HepG2 (cell line): ENCODE data around the gene POLR1C. TPM values are rescaled to one million over a fixed set of nuclear protein-coding genes. Genes with fewer than 3 reads are reported as not detected.

Experiments used
- CREM ChIP-seq, 2 experiments: sonication (generic) in 1 of 2; formaldehyde crosslinking in 1 of 2; IDR thresholded peaks; 2 replicates each; pipeline versions ENCODE4 v1.4.0 to v1.6.1; 2016 to 2020; ENCODE audit warnings: antibody characterized with exemption in 1 of 2, mild to moderate bottlenecking in 1 of 2, missing genetic modification reagents in 1 of 2
- GTF3A ChIP-seq: sonication (generic); formaldehyde crosslinking; conservative IDR thresholded peaks from 2 replicates; pipeline ENCODE4 v1.4.0; 2020; ENCODE audit warnings: mild to moderate bottlenecking, missing genetic modification reagents
- KLF11 ChIP-seq: IDR thresholded peaks from 2 replicates; pipeline ENCODE4 v1.6.1; 2016; ENCODE audit warnings: missing compliant biosample characterization
- MIER3 ChIP-seq: IDR thresholded peaks from 2 replicates; pipeline ENCODE4 v1.6.1; 2016; ENCODE audit warnings: missing compliant biosample characterization, borderline replicate concordance
- MXI1 ChIP-seq: IDR thresholded peaks from 3 replicates; pipeline ENCODE4 v1.6.1; 2012; ENCODE audit warnings: low read depth, low read length, inconsistent platforms, borderline replicate concordance
- POLR2A ChIP-seq, 2 experiments: IDR thresholded peaks; 2 replicates each; pipeline ENCODE4 v1.6.1; 2011; ENCODE audit warnings: low read depth in 2 of 2, low read length in 2 of 2, mild to moderate bottlenecking in 1 of 2, moderate library complexity in 1 of 2; ENCODE audit not compliant: insufficient read depth in 1 of 2
- RBAK ChIP-seq: sonication (generic); formaldehyde crosslinking; IDR thresholded peaks from 2 replicates; pipeline ENCODE4 v1.5.1; 2020; ENCODE audit warnings: mild to moderate bottlenecking, missing genetic modification reagents
- RBFOX2 ChIP-seq: fragments of 200-400 bp; formaldehyde crosslinking; IDR thresholded peaks from 2 replicates; pipeline ENCODE4 v1.6.1; 2017; ENCODE audit warnings: low read depth, mild to moderate bottlenecking, low read length
- SP2 ChIP-seq: sonication (generic); formaldehyde crosslinking; IDR thresholded peaks from 2 replicates; pipeline ENCODE4 v1.5.1; 2020; ENCODE audit warnings: mild to moderate bottlenecking, missing genetic modification reagents
- SSRP1 ChIP-seq: IDR thresholded peaks from 2 replicates; pipeline ENCODE4 v1.6.1; 2016; ENCODE audit warnings: control low read depth
- ZBTB38 ChIP-seq: sonication (generic); formaldehyde crosslinking; IDR thresholded peaks from 2 replicates; pipeline ENCODE4 v1.5.1; 2020; ENCODE audit warnings: mild to moderate bottlenecking, missing genetic modification reagents
- ZC3H13 ChIP-seq: sonication (generic); formaldehyde crosslinking; IDR thresholded peaks from 2 replicates; pipeline ENCODE4 v1.8.1; 2023; ENCODE audit warnings: mild to moderate bottlenecking, missing genetic modification reagents, moderate library complexity
- ZNF274 ChIP-seq: sonication (generic); formaldehyde crosslinking; IDR thresholded peaks from 2 replicates; pipeline ENCODE4 v1.5.1; 2020; ENCODE audit warnings: mild to moderate bottlenecking, missing genetic modification reagents
- ZNF577 ChIP-seq: sonication (generic); formaldehyde crosslinking; IDR thresholded peaks from 2 replicates; pipeline ENCODE4 v1.4.0; 2020; ENCODE audit warnings: mild to moderate bottlenecking, low read depth, missing genetic modification reagents, borderline replicate concordance
- ZNF7 ChIP-seq: IDR thresholded peaks from 2 replicates; pipeline ENCODE4 v1.6.1; 2016; ENCODE audit warnings: missing biosample characterization, missing genetic modification reagents
- ZNF713 ChIP-seq: sonication (generic); formaldehyde crosslinking; IDR thresholded peaks from 2 replicates; pipeline ENCODE4 v1.4.0; 2020; ENCODE audit warnings: mild to moderate bottlenecking, missing genetic modification reagents
- ZSCAN21 ChIP-seq: sonication (generic); formaldehyde crosslinking; IDR thresholded peaks from 2 replicates; pipeline ENCODE4 v1.8.0; 2022; ENCODE audit warnings: mild to moderate bottlenecking, missing genetic modification reagents, moderate library complexity, borderline replicate concordance
- polyA plus RNA-seq, 8 experiments: library from polyadenylated mRNA; depleted of rRNA in 3 of 8; stranded (reverse) in 7 of 8; unstranded in 1 of 8; fragments of >200 nt; fragmentation: Illumina TruSeq in 4 of 8; extraction: Trizol in 4 of 8; gene quantifications; 2 replicates each; pipeline versions ENCODE4 v1.2.1 to v1.2.3, GENCODE V29; 2011 to 2016; ENCODE audit warnings: low read depth in 4 of 8, missing spikeins in 1 of 8, mixed read lengths in 1 of 8; ENCODE audit not compliant: insufficient read depth in 1 of 8
- total RNA-seq, 5 experiments: library from RNA; depleted of rRNA; stranded (reverse); fragments of >200 nt; fragmentation: Illumina TruSeq; extraction: Trizol; gene quantifications; 2 replicates each; pipeline ENCODE4 v1.2.3, GENCODE V29; 2016; ENCODE audit warnings: low read depth in 1 of 5
- TF ChIP-seq, protein P1 (sequence below): sonication (generic); formaldehyde crosslinking; IDR thresholded peaks from 2 replicates; pipeline ENCODE4 v1.5.0; 2020; ENCODE audit warnings: mild to moderate bottlenecking, low read depth, missing genetic modification reagents, borderline replicate concordance
- TF ChIP-seq, protein P2 (sequence below): sonication (generic); formaldehyde crosslinking; IDR thresholded peaks from 2 replicates; pipeline ENCODE4 v1.8.1; 2022; ENCODE audit warnings: low read depth, mild to moderate bottlenecking, missing genetic modification reagents
- TF ChIP-seq, protein P3 (sequence below): sonication (generic); formaldehyde crosslinking; IDR thresholded peaks from 2 replicates; pipeline ENCODE4 v1.9.0; 2021; ENCODE audit warnings: missing genetic modification reagents, borderline replicate concordance
- TF ChIP-seq, protein P4 (sequence below): sonication (generic); formaldehyde crosslinking; IDR thresholded peaks from 2 replicates; pipeline ENCODE4 v1.4.0; 2020; ENCODE audit warnings: missing genetic modification reagents
- TF ChIP-seq, protein P5 (sequence below): IDR thresholded peaks from 2 replicates; pipeline ENCODE4 v1.6.1; 2012; ENCODE audit warnings: inconsistent platforms

The POLR1C gene
- total and polyA plus RNA-seq, 2 of the 13 experiments (the other 11 are each of a cell fraction or from before 2014, with no cell fraction given): 62.6 to 72.2 TPM

DNA sequence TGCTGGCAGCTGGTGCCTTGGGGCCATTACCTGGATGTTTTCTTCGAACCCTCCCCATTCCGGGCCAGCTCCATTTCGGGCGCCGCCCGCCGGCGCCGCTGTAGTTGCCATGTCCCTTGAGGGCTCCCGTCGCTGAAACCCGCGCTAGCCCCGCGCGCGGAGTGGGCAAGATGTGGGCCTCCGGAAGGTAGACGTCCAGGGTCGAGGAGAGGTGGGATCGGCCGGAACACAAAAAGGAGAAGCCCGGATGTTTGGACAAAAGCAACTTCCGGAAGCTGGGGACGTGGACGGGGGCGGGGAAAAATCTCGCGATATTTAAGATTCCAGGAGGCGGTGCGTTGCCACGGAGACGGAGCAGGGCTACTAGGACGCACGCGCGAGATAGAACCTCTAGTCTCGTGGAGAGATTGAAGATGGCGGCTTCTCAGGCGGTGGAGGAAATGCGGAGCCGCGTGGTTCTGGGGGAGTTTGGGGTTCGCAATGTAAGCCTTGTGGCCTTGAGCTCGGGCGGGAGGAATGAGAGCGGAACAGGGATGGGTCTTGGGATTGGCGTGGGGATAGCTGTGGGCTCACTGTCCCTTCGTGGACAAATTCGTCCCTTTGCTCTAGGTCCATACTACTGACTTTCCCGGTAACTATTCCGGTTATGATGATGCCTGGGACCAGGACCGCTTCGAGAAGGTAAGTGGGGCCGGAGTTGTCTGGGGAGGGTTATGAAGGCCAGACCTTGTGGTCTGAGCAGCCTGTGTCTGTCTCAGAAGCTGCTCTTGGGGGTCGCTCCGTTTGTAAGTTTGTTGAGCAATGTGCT is at the start of gene POLR1C, which contains the start of gene YIPF3 (continued):
- TF ChIP-seq, protein P1, sequence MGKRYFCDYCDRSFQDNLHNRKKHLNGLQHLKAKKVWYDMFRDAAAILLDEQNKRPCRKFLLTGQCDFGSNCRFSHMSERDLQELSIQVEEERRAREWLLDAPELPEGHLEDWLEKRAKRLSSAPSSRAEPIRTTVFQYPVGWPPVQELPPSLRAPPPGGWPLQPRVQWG (CRISPR knock-in tag): no peak
- TF ChIP-seq MIER3 (CRISPR knock-in tag): 0 out of 2 replicates have a peak, but pooled peaks have one; percentile 55
- TF ChIP-seq POLR2A (IDR thresholded peaks at IDR 0.05; ENCODE audit: insufficient read depth in 1 of 2, low read depth in 2 of 2, low read length in 2 of 2): peak in 1 of 2 experiments; percentile 97; a peak in 2 of 4 replicates
- peak; percentile 61; the same call in 1 of the 2 replicates for TF ChIP-seq SP2 (CRISPR knock-in tag)
- peak; percentile 99 for TF ChIP-seq MXI1
- TF ChIP-seq RBAK: 0 out of 2 replicates have a peak, but pooled peaks have one; percentile 10
- 0 out of 2 replicates have a peak, but pooled peaks have one; percentile 23 for TF ChIP-seq ZNF577 (CRISPR knock-in tag)
- TF ChIP-seq ZC3H13 (CRISPR knock-in tag): peak; percentile 84; the same call in 1 of the 2 replicates
- peak; percentile 62 for TF ChIP-seq ZNF274 (CRISPR knock-in tag)
- TF ChIP-seq SSRP1 (CRISPR knock-in tag): peak; percentile 42; the same call in 1 of the 2 replicates
- TF ChIP-seq CREM (IDR thresholded peaks at IDR 0.05): peak; percentile 82
- no peak for TF ChIP-seq CREM (CRISPR knock-in tag; IDR thresholded peaks at IDR 0.05)
- TF ChIP-seq GTF3A (CRISPR knock-in tag): peak; percentile 91; the same call in 1 of the 2 replicates
- peak; percentile 71; the same call in 1 of the 2 replicates for TF ChIP-seq ZNF713
- TF ChIP-seq, protein P2, sequence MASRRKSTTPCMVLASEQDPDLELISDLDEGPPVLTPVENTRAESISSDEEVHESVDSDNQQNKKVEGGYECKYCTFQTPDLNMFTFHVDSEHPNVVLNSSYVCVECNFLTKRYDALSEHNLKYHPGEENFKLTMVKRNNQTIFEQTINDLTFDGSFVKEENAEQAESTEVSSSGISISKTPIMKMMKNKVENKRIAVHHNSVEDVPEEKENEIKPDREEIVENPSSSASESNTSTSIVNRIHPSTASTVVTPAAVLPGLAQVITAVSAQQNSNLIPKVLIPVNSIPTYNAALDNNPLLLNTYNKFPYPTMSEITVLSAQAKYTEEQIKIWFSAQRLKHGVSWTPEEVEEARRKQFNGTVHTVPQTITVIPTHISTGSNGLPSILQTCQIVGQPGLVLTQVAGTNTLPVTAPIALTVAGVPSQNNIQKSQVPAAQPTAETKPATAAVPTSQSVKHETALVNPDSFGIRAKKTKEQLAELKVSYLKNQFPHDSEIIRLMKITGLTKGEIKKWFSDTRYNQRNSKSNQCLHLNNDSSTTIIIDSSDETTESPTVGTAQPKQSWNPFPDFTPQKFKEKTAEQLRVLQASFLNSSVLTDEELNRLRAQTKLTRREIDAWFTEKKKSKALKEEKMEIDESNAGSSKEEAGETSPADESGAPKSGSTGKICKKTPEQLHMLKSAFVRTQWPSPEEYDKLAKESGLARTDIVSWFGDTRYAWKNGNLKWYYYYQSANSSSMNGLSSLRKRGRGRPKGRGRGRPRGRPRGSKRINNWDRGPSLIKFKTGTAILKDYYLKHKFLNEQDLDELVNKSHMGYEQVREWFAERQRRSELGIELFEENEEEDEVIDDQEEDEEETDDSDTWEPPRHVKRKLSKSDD (CRISPR knock-in tag): 0 out of 2 replicates have a peak, but pooled peaks have one; percentile 58
- TF ChIP-seq ZBTB38 (CRISPR knock-in tag): peak; percentile 24; the same call in 1 of the 2 replicates
- TF ChIP-seq, protein P3, sequence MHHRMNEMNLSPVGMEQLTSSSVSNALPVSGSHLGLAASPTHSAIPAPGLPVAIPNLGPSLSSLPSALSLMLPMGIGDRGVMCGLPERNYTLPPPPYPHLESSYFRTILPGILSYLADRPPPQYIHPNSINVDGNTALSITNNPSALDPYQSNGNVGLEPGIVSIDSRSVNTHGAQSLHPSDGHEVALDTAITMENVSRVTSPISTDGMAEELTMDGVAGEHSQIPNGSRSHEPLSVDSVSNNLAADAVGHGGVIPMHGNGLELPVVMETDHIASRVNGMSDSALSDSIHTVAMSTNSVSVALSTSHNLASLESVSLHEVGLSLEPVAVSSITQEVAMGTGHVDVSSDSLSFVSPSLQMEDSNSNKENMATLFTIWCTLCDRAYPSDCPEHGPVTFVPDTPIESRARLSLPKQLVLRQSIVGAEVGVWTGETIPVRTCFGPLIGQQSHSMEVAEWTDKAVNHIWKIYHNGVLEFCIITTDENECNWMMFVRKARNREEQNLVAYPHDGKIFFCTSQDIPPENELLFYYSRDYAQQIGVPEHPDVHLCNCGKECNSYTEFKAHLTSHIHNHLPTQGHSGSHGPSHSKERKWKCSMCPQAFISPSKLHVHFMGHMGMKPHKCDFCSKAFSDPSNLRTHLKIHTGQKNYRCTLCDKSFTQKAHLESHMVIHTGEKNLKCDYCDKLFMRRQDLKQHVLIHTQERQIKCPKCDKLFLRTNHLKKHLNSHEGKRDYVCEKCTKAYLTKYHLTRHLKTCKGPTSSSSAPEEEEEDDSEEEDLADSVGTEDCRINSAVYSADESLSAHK (CRISPR knock-in tag): no peak
- TF ChIP-seq, protein P4, sequence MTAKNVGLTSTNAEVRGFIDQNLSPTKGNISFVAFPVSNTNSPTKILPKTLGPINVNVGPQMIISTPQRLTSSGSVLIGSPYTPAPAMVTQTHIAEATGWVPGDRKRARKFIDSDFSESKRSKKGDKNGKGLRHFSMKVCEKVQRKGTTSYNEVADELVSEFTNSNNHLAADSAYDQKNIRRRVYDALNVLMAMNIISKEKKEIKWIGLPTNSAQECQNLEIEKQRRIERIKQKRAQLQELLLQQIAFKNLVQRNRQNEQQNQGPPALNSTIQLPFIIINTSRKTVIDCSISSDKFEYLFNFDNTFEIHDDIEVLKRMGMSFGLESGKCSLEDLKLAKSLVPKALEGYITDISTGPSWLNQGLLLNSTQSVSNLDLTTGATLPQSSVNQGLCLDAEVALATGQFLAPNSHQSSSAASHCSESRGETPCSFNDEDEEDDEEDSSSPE (CRISPR knock-in tag): peak; percentile 62
- TF ChIP-seq ZSCAN21 (CRISPR knock-in tag): peak; percentile 3; the same call in 1 of the 2 replicates
- TF ChIP-seq, protein P5, sequence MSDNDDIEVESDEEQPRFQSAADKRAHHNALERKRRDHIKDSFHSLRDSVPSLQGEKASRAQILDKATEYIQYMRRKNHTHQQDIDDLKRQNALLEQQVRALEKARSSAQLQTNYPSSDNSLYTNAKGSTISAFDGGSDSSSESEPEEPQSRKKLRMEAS: peak; percentile 96
- TF ChIP-seq KLF11 (CRISPR knock-in tag): no peak
- no peak for TF ChIP-seq ZNF7 (CRISPR knock-in tag)
- peak; percentile 88 for TF ChIP-seq RBFOX2
